Measurements from ENCODE around the gene IDI2. TPM values are rescaled to one million over a fixed set of nuclear protein-coding genes. Genes with fewer than 3 reads are reported as not detected.
A peak's percentile ranks its signal among the peaks of the same experiment; 100 is the strongest.

IDI2 gene
- total and polyA plus RNA-seq, 2 donors = not detected

DNA sequence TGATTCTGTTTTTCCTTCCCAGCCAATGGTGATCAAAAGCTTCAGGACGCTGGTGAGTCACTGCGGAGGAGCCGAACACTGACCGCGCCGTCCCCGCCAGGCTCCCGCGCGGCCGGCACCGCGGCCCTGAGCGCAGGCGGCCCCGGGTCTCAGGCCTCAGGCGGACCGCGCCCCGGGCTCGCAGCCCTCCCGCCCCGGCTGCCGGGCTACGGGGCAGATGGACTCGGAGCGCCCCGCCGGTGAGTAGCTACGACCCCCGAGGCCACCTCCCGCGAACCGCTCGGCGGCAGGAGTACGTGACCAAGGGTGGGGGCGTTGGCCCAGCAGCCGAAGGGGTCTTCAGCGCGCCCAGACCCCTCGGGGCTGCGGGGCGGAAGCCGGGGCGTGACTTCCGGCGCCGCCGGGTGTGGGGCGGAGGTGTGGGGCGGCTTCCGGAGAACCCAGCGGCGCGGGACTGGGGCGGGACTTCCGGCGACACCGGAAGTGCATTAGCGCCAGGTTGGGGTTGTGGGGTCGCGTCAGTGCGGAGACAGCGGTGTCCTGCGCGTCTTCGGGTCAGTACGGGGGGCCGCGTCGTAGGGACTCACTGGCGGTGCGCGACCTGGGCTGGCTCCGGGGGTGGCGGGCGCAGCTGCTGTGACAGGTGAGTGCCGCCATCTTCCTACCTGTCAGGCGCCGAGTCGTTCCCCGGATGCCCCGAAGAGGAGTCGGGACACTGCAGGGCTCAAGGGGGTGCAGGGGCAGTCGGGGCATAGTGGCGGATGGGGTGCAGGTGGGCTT lies 30.9 kb upstream of the IDI2 start, which contains the start of gene WDR37:
WDR37 (plus strand) TSS at position 60 of the 780 bp plus-strand sequence. CDS start 15,771 bp downstream, outside the sequence.
- under 1% methylated on average over 87 of the region's 87 CpGs for WGBS
- Histone ChIP-seq H3K4me3 (ENCODE audit: low read depth, low read length) (peak within 1 kb of the TSS; percentile 83), H3K4me1 (ENCODE audit: insufficient read depth) (peaks cover 2% of the 10 kb centered on the region), H3K27ac (ENCODE audit: low read depth) (peak within 1 kb of the TSS; percentile 99), H3K36me3 (ENCODE audit: insufficient read depth) (no peaks in the 10 kb centered on the region)
- DNase-seq (ENCODE audit: extremely low spot score) = peak; percentile 28

DNA sequence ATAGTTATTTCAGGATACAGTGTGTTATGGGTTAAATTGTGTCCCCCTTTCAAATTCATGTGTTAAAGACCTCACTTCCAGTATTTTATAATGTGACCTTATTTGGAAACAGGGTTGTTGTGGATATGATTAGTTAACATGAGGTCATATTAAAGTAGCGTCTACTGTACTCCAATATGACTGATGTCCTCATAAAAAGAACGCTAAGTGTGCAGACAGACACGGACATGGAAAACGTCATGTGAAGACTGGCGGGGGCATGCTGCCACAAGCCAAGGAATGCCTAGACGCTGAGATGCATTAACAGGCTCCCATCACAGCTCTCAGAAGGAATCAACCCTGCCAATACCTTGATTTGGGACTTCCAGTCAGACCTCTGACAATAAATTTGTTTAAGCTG lies 29.0 kb upstream of the IDI2 start:
- DNase-seq (ENCODE audit: extremely low spot score) = no peak
- Histone ChIP-seq H3K36me3 (ENCODE audit: insufficient read depth) (no peaks in the 10 kb centered on the region), H3K4me3 (ENCODE audit: low read depth, low read length) (no peak overlapping the region), H3K4me1 (ENCODE audit: insufficient read depth) (peaks cover 2% of the 10 kb centered on the region), H3K27ac (ENCODE audit: low read depth) (no peak overlapping the region)
- WGBS = 51% methylated on average over 6 of the region's 6 CpGs

DNA sequence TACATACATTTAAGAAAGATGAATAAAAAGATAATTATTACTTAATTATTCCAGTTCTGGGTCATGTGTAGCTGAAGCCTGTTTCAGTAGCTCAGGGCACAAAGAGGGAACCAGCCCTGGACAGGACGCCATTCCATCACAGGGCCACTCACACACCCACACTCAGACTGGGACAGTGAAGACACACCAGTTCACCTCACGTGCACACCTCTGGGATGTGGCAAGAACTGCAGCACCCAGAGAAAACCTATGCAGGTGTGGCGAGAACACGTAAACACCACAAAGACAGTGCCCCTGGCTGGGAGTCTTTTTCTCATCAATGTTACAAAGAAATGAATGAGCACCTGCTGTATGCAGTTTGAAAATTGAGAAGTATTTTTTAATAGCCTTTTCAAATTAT lies 24.9 kb upstream of the IDI2 start:
- Histone ChIP-seq H3K4me1 (ENCODE audit: insufficient read depth) (peaks cover 2% of the 10 kb centered on the region), H3K27ac (ENCODE audit: low read depth) (no peak overlapping the region), H3K4me3 (ENCODE audit: low read depth, low read length) (no peak overlapping the region), H3K36me3 (ENCODE audit: insufficient read depth) (no peaks in the 10 kb centered on the region)
- WGBS = 70% methylated on average over 4 of the region's 4 CpGs
- DNase-seq (ENCODE audit: extremely low spot score) = no peak

DNA sequence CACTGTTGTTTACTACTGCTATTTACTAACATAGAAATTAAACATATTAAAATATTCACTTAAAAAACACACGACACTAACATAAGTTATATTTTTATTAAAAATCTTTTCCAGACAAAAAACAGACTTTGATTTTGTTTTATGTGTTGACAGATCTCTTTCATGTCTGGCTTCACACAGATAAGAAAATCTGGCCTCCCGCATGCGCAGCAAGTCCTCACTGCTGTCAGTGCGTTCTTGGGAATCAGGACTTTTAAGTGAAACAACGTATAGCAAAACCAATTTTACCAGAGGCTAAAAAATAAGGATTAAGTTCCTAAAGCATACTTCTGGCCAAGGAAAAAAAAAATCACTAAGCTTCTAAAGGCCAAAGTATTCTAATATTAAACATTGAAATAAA lies 24.5 kb upstream of the IDI2 start:
- Histone ChIP-seq H3K27ac (ENCODE audit: low read depth) (no peak overlapping the region), H3K4me3 (ENCODE audit: low read depth, low read length) (peak overlapping the region; percentile 56), H3K4me1 (ENCODE audit: insufficient read depth) (peaks cover 2% of the 10 kb centered on the region), H3K36me3 (ENCODE audit: insufficient read depth) (no peaks in the 10 kb centered on the region)
- DNase-seq (ENCODE audit: extremely low spot score) = no peak
- 25% methylated on average over 5 of the region's 5 CpGs for WGBS

DNA sequence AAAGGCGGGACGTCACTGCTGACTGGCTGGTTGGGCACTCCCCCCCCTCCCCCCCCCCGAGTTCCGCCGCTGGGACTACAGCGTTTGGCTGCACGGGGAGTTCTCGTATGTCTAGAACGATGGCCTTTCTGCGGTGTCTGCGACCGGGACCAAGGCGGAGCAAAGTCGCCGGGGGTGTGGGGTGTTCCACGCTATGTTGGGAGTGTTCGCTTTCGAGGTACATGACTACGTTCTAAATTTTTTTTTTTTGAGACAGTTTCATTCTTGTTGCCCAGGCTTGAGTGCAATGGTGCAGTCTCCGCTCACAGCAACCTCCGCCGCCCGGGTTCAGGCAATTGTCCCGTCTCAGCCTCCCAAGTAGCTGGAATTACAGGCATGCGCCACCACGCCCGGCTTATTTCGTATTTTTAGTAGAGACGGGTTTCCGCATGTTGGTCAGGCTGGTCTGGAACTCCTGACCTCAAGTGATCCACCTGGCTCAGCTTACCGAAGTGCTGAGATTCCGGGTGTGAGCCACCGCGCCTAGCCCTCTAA lies 23.8 kb upstream of the IDI2 start:
- Histone ChIP-seq H3K27ac (ENCODE audit: low read depth) (peak overlapping the region; percentile 100), H3K36me3 (ENCODE audit: insufficient read depth) (no peaks in the 10 kb centered on the region), H3K4me1 (ENCODE audit: insufficient read depth) (no peaks in the 10 kb centered on the region), H3K4me3 (ENCODE audit: low read depth, low read length) (peak overlapping the region; percentile 56)
- under 1% methylated on average over 34 of the region's 34 CpGs for WGBS
- no peak for DNase-seq (ENCODE audit: extremely low spot score)

DNA sequence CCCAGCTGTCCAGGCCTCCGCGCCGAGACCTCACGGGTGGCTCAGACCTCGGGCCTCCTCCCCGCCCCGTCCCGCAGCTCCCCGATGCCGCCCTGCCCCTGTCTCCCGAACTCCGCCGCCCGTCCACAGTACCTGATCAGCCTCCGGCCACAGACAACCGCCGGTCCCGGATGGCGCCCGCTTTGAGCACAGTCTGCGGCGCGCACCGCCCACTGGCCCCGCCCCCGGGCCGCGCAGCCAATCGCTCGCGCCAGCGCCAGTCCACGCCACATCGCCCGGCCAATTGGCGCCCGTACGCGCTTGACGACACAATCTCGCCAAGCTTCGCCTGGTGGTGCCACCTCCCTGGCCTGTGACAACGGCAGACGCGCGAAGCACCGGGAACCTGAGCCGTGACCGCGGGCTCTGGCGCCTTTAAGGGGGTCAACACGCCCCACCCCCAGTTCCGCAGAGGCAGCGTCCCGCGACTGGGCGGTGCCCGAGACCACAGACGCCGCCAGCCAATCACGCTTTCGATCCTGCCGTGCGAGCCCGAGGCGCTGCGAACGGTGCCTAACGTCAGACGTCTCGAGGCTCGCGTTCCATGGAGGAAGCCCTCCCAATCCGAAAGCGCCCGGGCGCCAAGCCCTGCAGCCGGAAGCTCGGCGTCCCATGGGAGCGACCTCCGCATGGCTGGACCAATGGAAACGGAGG lies 23.2 kb upstream of the IDI2 start, which contains the start of gene IDI1:
IDI1 (minus strand) TSS at position 388 of the 693 bp plus-strand sequence; CDS start at position 272, 116 bp downstream.
- under 1% methylated on average over 83 of the region's 83 CpGs for WGBS
- Histone ChIP-seq H3K36me3 (ENCODE audit: insufficient read depth) (no peaks in the 10 kb centered on the region), H3K4me1 (ENCODE audit: insufficient read depth) (no peaks in the 10 kb centered on the region), H3K27ac (ENCODE audit: low read depth) (peak within 1 kb of the TSS; percentile 100), H3K4me3 (ENCODE audit: low read depth, low read length) (peak within 1 kb of the TSS; percentile 57)
- peak; percentile 94 for DNase-seq (ENCODE audit: extremely low spot score)

DNA sequence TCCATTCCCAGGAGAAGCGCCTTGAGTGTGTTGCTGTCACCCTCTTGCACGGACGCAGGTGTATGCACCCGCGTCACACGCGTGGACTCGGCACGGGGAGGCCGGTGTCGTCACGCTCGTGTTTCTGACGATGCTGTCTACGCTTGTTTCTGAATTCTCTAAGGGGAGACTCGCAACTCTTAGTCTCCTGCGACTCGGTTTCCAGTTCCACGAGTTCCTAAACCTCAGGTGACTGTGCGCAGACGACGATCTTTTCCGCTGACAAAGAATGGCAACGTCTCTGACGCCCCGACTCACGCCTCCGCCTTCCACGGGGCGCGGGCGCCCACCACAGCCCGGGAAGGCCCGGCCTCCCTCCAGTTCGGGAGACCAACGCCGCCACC lies 22.7 kb upstream of the IDI2 start:
- Histone ChIP-seq H3K4me3 (ENCODE audit: low read depth, low read length) (peak overlapping the region; percentile 57), H3K27ac (ENCODE audit: low read depth) (peak overlapping the region; percentile 100), H3K4me1 (ENCODE audit: insufficient read depth) (no peaks in the 10 kb centered on the region), H3K36me3 (ENCODE audit: insufficient read depth) (no peaks in the 10 kb centered on the region)
- DNase-seq (ENCODE audit: extremely low spot score) = no peak
- WGBS = under 1% methylated on average over 37 of the region's 37 CpGs

DNA sequence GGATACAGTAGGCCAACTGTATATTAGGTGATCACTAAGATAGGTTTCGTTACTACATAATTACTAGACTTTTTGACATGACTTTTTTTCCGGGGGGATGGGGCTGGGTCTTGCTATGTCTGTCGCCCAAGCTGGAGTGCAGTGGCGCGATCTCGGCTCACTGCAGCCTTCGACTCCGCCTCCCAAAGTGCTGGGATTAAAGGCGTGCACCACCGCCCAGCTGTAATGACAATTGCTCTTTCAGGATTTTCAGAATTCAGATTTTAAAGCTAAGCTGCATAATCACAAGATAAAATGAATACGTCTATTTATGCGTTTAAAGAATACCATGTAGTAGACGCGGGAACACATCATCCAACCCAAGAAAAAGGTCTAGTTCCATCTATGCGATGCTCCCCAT lies 22.3 kb upstream of the IDI2 start:
- Histone ChIP-seq H3K4me3 (ENCODE audit: low read depth, low read length) (peak overlapping the region; percentile 57), H3K4me1 (ENCODE audit: insufficient read depth) (no peaks in the 10 kb centered on the region), H3K27ac (ENCODE audit: low read depth) (peak overlapping the region; percentile 100), H3K36me3 (ENCODE audit: insufficient read depth) (no peaks in the 10 kb centered on the region)
- WGBS = 3% methylated on average over 15 of the region's 15 CpGs
- DNase-seq (ENCODE audit: extremely low spot score) = no peak

DNA sequence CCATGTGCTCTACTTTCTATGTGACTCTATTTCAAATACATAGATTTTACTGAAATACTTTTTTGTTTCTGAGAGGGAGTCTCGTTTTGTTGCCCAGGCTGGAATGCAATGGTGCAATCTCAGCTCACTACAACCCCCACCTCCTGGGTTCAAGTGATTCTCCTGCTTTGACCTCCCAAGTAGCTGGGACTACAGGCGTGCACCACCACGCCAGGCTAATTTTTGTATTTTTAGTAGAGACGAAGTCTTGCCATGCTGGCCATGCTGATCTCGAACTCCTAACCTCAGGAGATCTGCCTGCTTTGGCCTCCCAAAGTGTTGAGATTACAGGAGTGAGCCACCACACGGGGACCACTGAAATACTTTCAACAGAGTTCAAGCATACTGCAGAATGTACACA lies 19.8 kb upstream of the IDI2 start:
- 82% methylated on average over 6 of the region's 6 CpGs for WGBS

DNA sequence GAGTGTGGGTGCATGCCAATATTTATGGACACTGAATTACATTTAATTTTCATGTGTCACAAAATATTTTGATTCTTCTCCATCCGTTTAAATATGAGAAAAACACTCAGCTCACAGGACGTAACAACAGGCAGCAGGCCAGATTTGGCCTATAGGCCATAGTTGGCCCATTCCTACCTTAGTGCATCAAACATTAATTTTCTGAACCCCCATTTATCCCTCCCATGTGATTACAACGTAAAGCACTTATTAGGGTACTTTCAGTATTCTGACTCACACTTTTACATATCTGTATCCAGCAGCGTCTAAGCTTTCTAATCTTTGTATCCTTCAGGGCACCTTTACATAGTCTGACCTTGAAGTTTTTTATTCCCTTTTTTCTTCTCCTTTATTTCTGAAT lies 19.3 kb upstream of the IDI2 start:
- Histone ChIP-seq H3K4me3 (ENCODE audit: low read depth, low read length) (no peak overlapping the region), H3K36me3 (ENCODE audit: insufficient read depth) (no peaks in the 10 kb centered on the region), H3K4me1 (ENCODE audit: insufficient read depth) (no peaks in the 10 kb centered on the region), H3K27ac (ENCODE audit: low read depth) (no peak overlapping the region)
- DNase-seq (ENCODE audit: extremely low spot score) = no peak
- 68% methylated on average over 4 of the region's 4 CpGs for WGBS

More for the DNA sequence above, 19.8 kb upstream of the IDI2 start:
- Histone ChIP-seq H3K36me3 (ENCODE audit: insufficient read depth) (no peaks in the 10 kb centered on the region), H3K4me3 (ENCODE audit: low read depth, low read length) (no peak overlapping the region), H3K27ac (ENCODE audit: low read depth) (no peak overlapping the region), H3K4me1 (ENCODE audit: insufficient read depth) (no peaks in the 10 kb centered on the region)
- DNase-seq (ENCODE audit: extremely low spot score) = no peak

DNA sequence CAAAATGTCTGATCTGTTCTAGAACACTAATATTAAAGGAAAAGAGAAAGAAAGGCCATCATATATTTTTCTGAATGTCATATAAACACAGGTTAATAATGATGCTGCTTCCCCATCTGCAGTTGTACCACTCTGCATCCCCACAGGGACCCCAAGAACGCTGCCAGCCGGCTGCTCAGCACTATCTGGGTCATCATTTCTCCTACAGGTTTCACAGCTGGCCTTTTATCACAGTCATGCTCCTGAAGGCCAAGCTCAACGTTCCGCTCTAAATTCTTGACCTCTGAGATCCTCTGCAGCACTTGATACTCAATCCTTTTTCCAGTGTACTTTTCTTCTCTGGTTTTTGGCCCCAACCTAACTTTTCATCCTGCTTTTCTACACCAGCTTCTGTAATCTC lies 18.5 kb upstream of the IDI2 start:
- H3K4me1 ChIP-seq (ENCODE audit: insufficient read depth) = no peaks in the 10 kb centered on the region
- H3K4me3 ChIP-seq (ENCODE audit: low read depth, low read length) = no peak overlapping the region
- no peaks in the 10 kb centered on the region for H3K36me3 ChIP-seq (ENCODE audit: insufficient read depth)
- 52% methylated on average over 4 of the region's 4 CpGs for WGBS
- no peak overlapping the region for H3K27ac ChIP-seq (ENCODE audit: low read depth)
- DNase-seq (ENCODE audit: extremely low spot score) = no peak

DNA sequence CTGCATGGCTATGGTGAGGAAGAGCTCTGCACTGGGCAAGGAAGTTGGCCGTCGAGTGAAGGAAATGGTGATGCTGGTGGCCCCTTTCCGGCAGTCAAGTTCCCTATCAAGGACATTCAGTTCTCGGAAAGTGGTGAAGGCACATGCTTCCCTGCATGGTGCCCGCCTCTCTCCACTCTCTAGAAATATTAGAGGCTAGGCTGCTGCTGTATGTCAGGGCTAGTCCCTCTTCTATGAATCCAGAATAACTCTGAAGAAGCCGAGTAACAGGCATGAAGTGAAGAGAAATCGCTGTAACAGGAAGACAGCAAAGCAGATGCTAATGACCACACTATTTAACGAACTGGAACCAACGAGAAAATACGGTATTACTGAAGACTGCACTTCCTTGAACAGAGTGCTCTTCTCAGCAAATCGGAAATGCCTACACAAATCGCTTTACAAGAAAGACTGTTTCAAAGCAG lies 17.9 kb upstream of the IDI2 start:
- WGBS = 67% methylated on average over 12 of the region's 12 CpGs
- no peak for DNase-seq (ENCODE audit: extremely low spot score)
- Histone ChIP-seq H3K27ac (ENCODE audit: low read depth) (no peak overlapping the region), H3K36me3 (ENCODE audit: insufficient read depth) (no peaks in the 10 kb centered on the region), H3K4me3 (ENCODE audit: low read depth, low read length) (no peak overlapping the region), H3K4me1 (ENCODE audit: insufficient read depth) (no peaks in the 10 kb centered on the region)

DNA sequence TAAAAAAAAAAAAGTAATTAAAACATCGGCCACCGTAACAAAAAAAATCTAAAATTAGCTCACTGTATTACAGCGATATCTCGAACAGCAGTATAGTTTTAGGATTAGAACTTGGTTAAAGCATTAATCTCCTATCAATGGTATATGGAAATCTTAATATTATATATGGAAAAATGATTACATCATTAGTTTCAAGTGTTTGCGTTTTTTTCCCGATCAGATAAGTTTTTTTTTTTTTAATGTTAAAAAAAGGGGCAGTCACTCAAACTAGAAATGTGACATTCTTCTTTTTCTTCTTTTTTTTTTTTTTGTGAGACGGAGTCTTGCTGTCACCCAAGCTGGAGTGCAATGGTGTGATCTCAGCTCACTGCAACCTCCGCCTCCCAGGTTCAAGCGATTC lies 15.9 kb upstream of the IDI2 start:
- H3K4me1 ChIP-seq (ENCODE audit: insufficient read depth) = no peaks in the 10 kb centered on the region
- 95% methylated on average over 9 of the region's 9 CpGs for WGBS
- no peak overlapping the region for H3K27ac ChIP-seq (ENCODE audit: low read depth)
- no peak for DNase-seq (ENCODE audit: extremely low spot score)
- no peaks in the 10 kb centered on the region for H3K36me3 ChIP-seq (ENCODE audit: insufficient read depth)
- H3K4me3 ChIP-seq (ENCODE audit: low read depth, low read length) = no peak overlapping the region

DNA sequence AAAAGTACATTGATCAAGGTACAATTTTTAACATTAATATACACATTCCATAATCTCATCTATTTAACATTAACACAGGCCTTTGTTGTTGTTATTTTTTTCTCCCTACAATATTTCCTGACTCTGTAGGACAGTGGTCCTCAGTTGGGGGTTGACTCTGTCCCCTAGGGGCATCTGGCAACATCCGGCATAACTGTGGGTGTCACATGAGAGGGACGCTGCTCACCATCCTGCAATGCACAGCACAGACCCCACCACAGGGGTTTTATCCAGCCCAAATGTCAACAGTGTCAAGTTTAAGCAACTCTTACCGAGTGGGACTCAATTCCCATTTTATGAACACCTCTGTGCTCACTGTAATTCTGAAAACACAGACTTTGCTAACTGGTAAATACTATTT lies 14.5 kb upstream of the IDI2 start:
- no peak for DNase-seq (ENCODE audit: extremely low spot score)
- Histone ChIP-seq H3K36me3 (ENCODE audit: insufficient read depth) (no peaks in the 10 kb centered on the region), H3K27ac (ENCODE audit: low read depth) (no peak overlapping the region), H3K4me1 (ENCODE audit: insufficient read depth) (no peaks in the 10 kb centered on the region), H3K4me3 (ENCODE audit: low read depth, low read length) (no peak overlapping the region)
- WGBS = 77% methylated on average over 3 of the region's 3 CpGs
